ENCODE measurements around the gene DDIAS.
"Not testable (repeated sequence)": the region's sequence is repeated elsewhere in the genome, so short reads cannot be mapped to it uniquely, and the experiment has no call there.

The DDIAS gene

DNA sequence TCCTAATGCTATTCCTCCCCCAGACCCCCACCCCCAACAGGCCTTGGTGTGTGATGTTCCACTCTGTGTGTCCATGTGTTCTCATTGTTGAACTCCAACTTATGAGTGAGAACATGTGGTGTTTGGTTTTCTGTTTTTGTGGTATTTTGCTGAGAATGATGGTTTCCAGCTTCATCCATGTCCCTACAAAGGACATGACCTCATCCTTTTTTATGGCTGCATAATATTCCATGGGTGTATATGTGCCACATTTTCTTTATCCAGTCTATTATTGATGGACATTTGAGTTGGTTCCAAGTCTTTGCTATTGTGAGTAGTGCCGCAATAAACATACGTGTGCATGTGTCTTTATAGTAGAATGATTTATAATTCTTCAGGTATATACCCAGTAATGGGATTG is 49.0 kb downstream of the DDIAS start:
- not testable (repeated sequence) for H3K9me3 ChIP-seq (ENCODE audit: control insufficient read depth, low read length); H2BK120ac ChIP-seq (ENCODE audit: low read depth, low read length); H3K4me1 ChIP-seq (ENCODE audit: control insufficient read depth, insufficient read depth, low read depth, low read length); H3K36me3 ChIP-seq (ENCODE audit: control insufficient read depth in 1 of 2, insufficient read depth in 2 of 2, low read depth in 1 of 2, low read length in 2 of 2); H4K91ac ChIP-seq (ENCODE audit: low read length); H3K4ac ChIP-seq (ENCODE audit: low read depth in 1 of 2, low read length in 2 of 2); H3K18ac ChIP-seq (ENCODE audit: low read depth in 1 of 2, low read length in 2 of 2); H3K23ac ChIP-seq (ENCODE audit: low read length in 2 of 2); H3K14ac ChIP-seq (ENCODE audit: low read length in 2 of 2); H3K79me1 ChIP-seq (replicated peaks; ENCODE audit: low read length, poor library complexity, severe bottlenecking); H2BK15ac ChIP-seq (ENCODE audit: low read depth, poor library complexity, severe bottlenecking); H4K8ac ChIP-seq (ENCODE audit: low read length); H3K4me2 ChIP-seq (ENCODE audit: low read length, poor library complexity, severe bottlenecking); H3K9ac ChIP-seq (ENCODE audit: low read length); H2AK5ac ChIP-seq (ENCODE audit: low read length, severe bottlenecking); H2BK12ac ChIP-seq (ENCODE audit: low read length in 2 of 2); H2BK5ac ChIP-seq (ENCODE audit: low read depth, low read length, poor library complexity, severe bottlenecking); H3K27ac ChIP-seq (ENCODE audit: low read length, poor library complexity, severe bottlenecking); H3K4me3 ChIP-seq (ENCODE audit: insufficient read depth in 1 of 2, low read depth in 1 of 2, low read length in 2 of 2); H3K27me3 ChIP-seq (ENCODE audit: control insufficient read depth in 1 of 2, insufficient read depth in 1 of 2, low read length in 2 of 2); DNase-seq; H2AFZ ChIP-seq (ENCODE audit: low read depth, low read length)
- WGBS: no CpG with 5 or more reads among the region's 2 CpGs

DNA sequence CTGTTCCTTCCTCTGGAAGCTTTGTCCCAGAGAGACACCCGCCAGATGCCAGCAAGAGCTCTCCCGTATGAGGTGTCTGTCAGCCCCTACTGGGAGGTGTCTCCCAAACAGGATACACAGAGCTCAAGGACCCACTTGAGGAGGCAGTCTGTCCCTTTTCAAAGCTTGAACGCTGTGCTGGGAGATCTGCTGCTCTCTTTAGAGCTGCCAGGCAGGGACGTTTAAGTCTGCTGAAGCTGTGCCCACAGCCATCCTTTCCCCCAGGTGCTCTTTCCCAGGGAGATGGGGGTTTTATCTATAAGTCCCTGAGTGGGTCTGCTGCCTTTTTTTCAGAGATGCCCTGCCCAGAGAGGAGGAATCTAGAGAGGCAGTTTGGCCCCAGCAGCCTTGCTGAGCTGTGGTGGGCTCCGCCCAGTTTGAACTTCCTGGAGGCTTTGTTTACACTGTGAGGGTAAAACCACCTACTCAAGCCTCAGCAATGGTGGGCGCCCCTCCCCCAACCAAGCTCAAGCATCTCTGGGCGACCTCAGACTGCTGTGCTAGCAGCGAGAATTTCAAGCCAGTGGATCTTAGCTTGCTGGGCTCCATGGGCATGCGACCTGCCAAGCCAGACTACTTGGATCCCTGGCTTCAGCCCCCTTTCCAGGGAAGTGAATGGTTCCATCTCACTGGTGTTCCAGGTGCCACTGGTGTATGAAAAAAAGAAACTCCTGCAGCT is 54.4 kb downstream of the DDIAS start:
- not testable (repeated sequence) for H3K4me2 ChIP-seq (ENCODE audit: low read length, poor library complexity, severe bottlenecking); H3K14ac ChIP-seq (ENCODE audit: low read length in 2 of 2); H3K23ac ChIP-seq (ENCODE audit: low read length in 2 of 2); H3K27ac ChIP-seq (ENCODE audit: low read length, poor library complexity, severe bottlenecking); H3K4me3 ChIP-seq (ENCODE audit: insufficient read depth in 1 of 2, low read depth in 1 of 2, low read length in 2 of 2); H3K36me3 ChIP-seq (ENCODE audit: control insufficient read depth in 1 of 2, insufficient read depth in 2 of 2, low read depth in 1 of 2, low read length in 2 of 2); H2AK5ac ChIP-seq (ENCODE audit: low read length, severe bottlenecking); H2BK5ac ChIP-seq (ENCODE audit: low read depth, low read length, poor library complexity, severe bottlenecking); H3K9me3 ChIP-seq (ENCODE audit: control insufficient read depth, low read length); H2AFZ ChIP-seq (ENCODE audit: low read depth, low read length); H3K4me1 ChIP-seq (ENCODE audit: control insufficient read depth, insufficient read depth, low read depth, low read length); H3K79me1 ChIP-seq (replicated peaks; ENCODE audit: low read length, poor library complexity, severe bottlenecking); H3K9ac ChIP-seq (ENCODE audit: low read length); H3K27me3 ChIP-seq (ENCODE audit: control insufficient read depth in 1 of 2, insufficient read depth in 1 of 2, low read length in 2 of 2)
- peak overlapping the region in 1 of 2 experiments; percentile 63 for H3K4ac ChIP-seq (ENCODE audit: low read depth in 1 of 2, low read length in 2 of 2)
- DNase-seq: peak; percentile 17
- H2BK12ac ChIP-seq (ENCODE audit: low read length in 2 of 2): peak overlapping the region; percentile 11 to 21
- peak overlapping the region; percentile 70 to 73 for H3K18ac ChIP-seq (ENCODE audit: low read depth in 1 of 2, low read length in 2 of 2)
- peak overlapping the region; percentile 34 for H2BK120ac ChIP-seq (ENCODE audit: low read depth, low read length)
- peak overlapping the region; percentile 39 for H4K91ac ChIP-seq (ENCODE audit: low read length)
- H2BK15ac ChIP-seq (ENCODE audit: low read depth, poor library complexity, severe bottlenecking): peak overlapping the region; percentile 73
- peak overlapping the region; percentile 84 for H4K8ac ChIP-seq (ENCODE audit: low read length)
- 38% methylated on average over 9 of the region's 9 CpGs for WGBS

DNA sequence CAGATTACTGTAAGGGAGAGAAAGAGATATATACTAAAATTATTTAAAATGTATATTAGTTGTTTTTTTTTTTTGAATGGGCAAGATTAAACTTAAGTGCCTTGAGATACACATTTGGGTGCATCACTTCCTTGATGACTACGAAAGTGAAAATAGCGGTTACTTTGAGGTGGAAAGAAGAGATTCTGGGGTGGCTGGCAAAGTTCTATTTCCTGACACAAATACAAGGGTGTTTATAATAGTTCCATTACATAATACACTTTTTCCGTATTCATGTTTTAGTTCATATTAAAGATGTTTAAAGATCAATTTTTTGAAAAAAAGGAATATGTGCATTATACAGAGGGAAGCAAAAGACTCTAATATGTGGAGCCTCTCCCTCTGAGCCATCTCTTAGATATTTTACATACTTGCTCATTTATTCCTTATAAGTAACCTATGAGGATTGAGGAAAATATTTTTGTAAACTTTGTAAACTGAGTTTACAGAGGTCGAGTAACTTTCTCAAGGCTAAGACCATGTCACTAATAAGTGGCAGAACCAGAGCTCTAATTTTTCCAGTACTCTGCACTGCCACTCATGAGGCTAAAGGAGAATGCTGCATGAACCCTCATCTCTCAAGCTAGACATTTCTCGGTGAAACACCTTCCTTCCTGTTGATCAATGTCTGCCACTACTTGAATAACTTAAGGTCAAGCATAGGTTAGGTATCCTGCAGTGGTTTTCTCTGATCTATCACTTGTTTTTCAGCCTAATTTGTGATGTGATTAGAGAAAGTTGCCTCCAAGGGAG is 58.6 kb downstream of the DDIAS start:
- no peaks in the 10 kb centered on the region for H3K36me3 ChIP-seq (ENCODE audit: control insufficient read depth in 1 of 2, insufficient read depth in 2 of 2, low read depth in 1 of 2, low read length in 2 of 2)
- 76% methylated on average over 2 of the region's 5 CpGs for WGBS

DNA sequence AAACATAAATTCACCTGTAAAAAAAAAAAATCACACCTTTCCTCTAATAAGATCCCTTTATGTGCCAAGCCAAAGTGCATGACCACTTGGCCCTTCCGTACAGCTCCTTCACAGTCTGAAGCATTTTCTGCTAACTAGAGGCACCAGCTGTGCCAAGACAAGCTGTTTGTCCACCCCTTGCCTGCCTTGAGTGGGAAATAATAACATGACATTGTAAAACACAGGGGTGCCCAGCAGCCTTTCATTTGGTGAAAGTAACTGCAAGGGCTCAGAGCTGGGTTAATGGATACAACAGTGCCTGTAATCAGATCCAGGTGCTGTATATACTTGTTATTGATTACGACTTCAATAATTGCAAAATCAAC is 59.2 kb downstream of the DDIAS start:
- H4K8ac ChIP-seq (ENCODE audit: low read length): no peak overlapping the region
- no peaks in the 10 kb centered on the region for H3K27me3 ChIP-seq (ENCODE audit: control insufficient read depth in 1 of 2, insufficient read depth in 1 of 2, low read length in 2 of 2)

More for the DNA sequence above, 58.6 kb downstream of the DDIAS start:
- Histone ChIP-seq H2BK12ac (ENCODE audit: low read length in 2 of 2) (no peak overlapping the region), H3K27ac (ENCODE audit: low read length, poor library complexity, severe bottlenecking) (no peak overlapping the region), H4K91ac (ENCODE audit: low read length) (no peak overlapping the region), H2AK5ac (ENCODE audit: low read length, severe bottlenecking) (no peak overlapping the region), H3K9me3 (ENCODE audit: control insufficient read depth, low read length) (no peaks in the 10 kb centered on the region), H2BK120ac (ENCODE audit: low read depth, low read length) (no peak overlapping the region), H3K23ac (ENCODE audit: low read length in 2 of 2) (no peak overlapping the region), H3K4me2 (ENCODE audit: low read length, poor library complexity, severe bottlenecking) (no peak overlapping the region), H3K4ac (ENCODE audit: low read depth in 1 of 2, low read length in 2 of 2) (no peak overlapping the region), H3K4me3 (ENCODE audit: insufficient read depth in 1 of 2, low read depth in 1 of 2, low read length in 2 of 2) (no peak overlapping the region), H3K79me1 (replicated peaks; ENCODE audit: low read length, poor library complexity, severe bottlenecking) (no peaks in the 10 kb centered on the region), H3K9ac (ENCODE audit: low read length) (no peak overlapping the region), H2AFZ (ENCODE audit: low read depth, low read length) (no peak overlapping the region), H3K18ac (ENCODE audit: low read depth in 1 of 2, low read length in 2 of 2) (no peak overlapping the region), H3K4me1 (ENCODE audit: control insufficient read depth, insufficient read depth, low read depth, low read length) (peaks cover 4% of the 10 kb centered on the region), H4K8ac (ENCODE audit: low read length) (no peak overlapping the region), H2BK15ac (ENCODE audit: low read depth, poor library complexity, severe bottlenecking) (no peak overlapping the region), H3K14ac (ENCODE audit: low read length in 2 of 2) (no peak overlapping the region), H2BK5ac (ENCODE audit: low read depth, low read length, poor library complexity, severe bottlenecking) (no peak overlapping the region), H3K27me3 (ENCODE audit: control insufficient read depth in 1 of 2, insufficient read depth in 1 of 2, low read length in 2 of 2) (no peaks in the 10 kb centered on the region)
- no peak for DNase-seq

More for the DNA sequence above, 59.2 kb downstream of the DDIAS start:
- H3K14ac ChIP-seq (ENCODE audit: low read length in 2 of 2): no peak overlapping the region
- H3K23ac ChIP-seq (ENCODE audit: low read length in 2 of 2): no peak overlapping the region
- no peak overlapping the region for H3K4ac ChIP-seq (ENCODE audit: low read depth in 1 of 2, low read length in 2 of 2)
- H4K91ac ChIP-seq (ENCODE audit: low read length): no peak overlapping the region
- 100% methylated on average over 1 of the region's 2 CpGs for WGBS
- peaks cover 4% of the 10 kb centered on the region for H3K4me1 ChIP-seq (ENCODE audit: control insufficient read depth, insufficient read depth, low read depth, low read length)
- no peak overlapping the region for H2AK5ac ChIP-seq (ENCODE audit: low read length, severe bottlenecking)
- no peak for DNase-seq
- H3K79me1 ChIP-seq (replicated peaks; ENCODE audit: low read length, poor library complexity, severe bottlenecking): no peaks in the 10 kb centered on the region
- no peaks in the 10 kb centered on the region for H3K9me3 ChIP-seq (ENCODE audit: control insufficient read depth, low read length)
- H2BK12ac ChIP-seq (ENCODE audit: low read length in 2 of 2): no peak overlapping the region
- no peak overlapping the region for H2BK5ac ChIP-seq (ENCODE audit: low read depth, low read length, poor library complexity, severe bottlenecking)
- no peak overlapping the region for H3K27ac ChIP-seq (ENCODE audit: low read length, poor library complexity, severe bottlenecking)
- no peak overlapping the region for H3K9ac ChIP-seq (ENCODE audit: low read length)
- H2BK15ac ChIP-seq (ENCODE audit: low read depth, poor library complexity, severe bottlenecking): no peak overlapping the region
- H3K18ac ChIP-seq (ENCODE audit: low read depth in 1 of 2, low read length in 2 of 2): no peak overlapping the region
- no peak overlapping the region for H2AFZ ChIP-seq (ENCODE audit: low read depth, low read length)
- H3K4me2 ChIP-seq (ENCODE audit: low read length, poor library complexity, severe bottlenecking): no peak overlapping the region
- H3K4me3 ChIP-seq (ENCODE audit: insufficient read depth in 1 of 2, low read depth in 1 of 2, low read length in 2 of 2): no peak overlapping the region
- H3K36me3 ChIP-seq (ENCODE audit: control insufficient read depth in 1 of 2, insufficient read depth in 2 of 2, low read depth in 1 of 2, low read length in 2 of 2): no peaks in the 10 kb centered on the region
- H2BK120ac ChIP-seq (ENCODE audit: low read depth, low read length): no peak overlapping the region

Measured in mesenchymal stem cell (in vitro differentiated cells and primary cell).